HG02938 (cell line): ENCODE data around the gene ANP32A.
"Not testable (repeated sequence)": the region's sequence is repeated elsewhere in the genome, so short reads cannot be mapped to it uniquely, and the experiment has no call there.

Experiments
- ATAC-seq: cut with Tn5 transposase; IDR thresholded peaks from one replicate; pipeline ENCODE4 v1.9.1; 2021; ENCODE audit warnings: mild to moderate bottlenecking, moderate library complexity; ENCODE audit not compliant: unreplicated experiment

ANP32A gene

DNA sequence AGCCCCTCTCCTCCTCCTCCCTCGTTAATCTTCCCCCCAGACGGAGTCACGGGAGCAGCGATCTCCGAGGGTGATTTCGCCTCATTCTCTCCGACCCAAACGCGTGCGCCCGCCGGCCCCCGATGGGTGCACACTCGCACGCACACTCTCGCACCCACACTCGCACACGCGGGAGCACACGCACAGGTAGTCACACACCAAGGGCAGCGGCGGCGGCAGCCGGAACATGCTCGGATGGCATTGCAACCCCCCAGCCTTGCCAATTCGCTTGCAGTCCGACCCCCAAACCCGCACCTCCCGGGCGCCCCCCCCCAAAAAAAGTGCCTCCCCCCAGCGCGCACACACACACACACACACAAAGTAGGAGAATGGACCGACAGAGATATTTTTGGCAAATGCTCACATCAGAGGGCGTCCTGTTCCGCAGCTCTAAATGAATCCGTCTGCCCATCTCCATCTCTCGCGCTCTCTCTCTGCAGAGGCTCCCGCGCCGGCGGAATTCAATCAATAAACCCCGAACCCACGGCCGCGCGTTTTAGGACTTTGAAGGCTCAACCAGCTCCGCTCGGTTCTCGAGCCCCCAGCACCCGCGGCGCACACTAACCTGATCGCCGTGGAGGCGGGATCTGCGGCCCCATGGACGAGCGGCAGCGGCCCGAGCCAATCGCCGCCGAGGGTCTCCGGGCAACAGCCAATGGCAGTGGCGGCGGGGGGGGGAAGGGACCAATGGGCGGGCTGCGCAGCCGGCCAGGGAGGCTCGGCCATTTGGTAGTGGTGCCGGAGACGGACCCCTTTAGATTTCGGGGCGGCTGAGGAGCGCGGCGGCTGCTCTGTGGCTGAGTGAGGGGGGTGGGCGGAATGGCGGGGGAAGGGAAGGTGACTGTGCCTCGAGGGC is at the start of gene ANP32A:
ANP32A (minus strand) TSS at position 601 of the 895 bp plus-strand sequence; CDS start at position 457, 144 bp downstream.
- peak; percentile 44 for ATAC-seq

DNA sequence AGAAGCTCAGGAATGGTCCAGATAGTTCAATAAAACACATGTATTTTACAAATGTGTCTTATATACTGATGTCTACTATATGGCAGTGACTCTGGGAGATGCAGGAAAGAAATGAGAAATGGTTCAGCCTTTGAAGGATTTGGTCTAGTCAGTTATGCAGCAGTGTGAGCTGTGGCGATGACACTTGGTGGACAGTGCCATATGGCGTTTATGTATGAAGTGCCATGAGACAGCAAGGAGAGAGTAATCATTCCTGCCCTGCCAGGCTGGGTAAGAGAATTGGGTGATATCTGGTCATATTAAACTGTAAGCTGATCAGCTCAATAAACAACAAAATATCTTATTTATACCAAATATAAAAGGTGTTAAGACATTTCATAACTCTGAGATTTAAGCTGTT is 47.6 kb upstream of the ANP32A start:
- no peak for ATAC-seq

DNA sequence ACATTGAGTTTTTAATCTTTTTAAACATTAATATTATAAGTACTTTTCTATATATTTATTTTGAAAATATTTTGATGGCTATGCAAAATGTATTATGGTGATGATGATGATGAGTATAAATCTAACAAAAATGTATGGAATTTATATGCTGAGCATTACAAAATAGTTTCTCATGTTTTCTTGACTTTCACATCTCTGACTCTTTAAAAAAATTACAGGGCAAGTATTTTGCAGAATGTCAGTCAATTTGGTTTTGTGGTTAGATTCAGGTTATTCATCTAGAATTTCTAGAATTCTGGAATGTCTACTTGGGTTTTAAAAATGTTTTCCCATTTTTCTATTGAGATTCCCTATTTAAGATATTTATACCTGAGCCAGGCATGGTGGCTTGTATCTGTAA is 41.7 kb upstream of the ANP32A start:
- no peak for ATAC-seq

DNA sequence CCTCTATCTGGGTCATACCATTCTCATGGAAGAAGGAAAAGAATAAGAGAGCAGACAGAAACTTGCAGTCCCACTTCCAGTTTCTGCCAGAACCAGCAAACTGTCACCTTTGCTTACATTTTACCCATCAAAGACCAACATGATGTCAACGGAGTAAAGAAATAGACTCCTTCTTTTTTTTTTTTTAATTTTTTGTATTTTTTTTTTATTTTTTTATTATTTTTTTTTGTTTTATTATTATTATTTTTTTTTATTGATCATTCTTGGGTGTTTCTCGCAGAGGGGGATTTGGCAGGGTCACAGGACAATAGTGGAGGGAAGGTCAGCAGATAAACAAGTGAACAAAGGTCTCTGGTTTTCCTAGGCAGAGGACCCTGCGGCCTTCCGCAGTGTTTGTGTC is 38.0 kb upstream of the ANP32A start:
- ATAC-seq = not testable (repeated sequence)

DNA sequence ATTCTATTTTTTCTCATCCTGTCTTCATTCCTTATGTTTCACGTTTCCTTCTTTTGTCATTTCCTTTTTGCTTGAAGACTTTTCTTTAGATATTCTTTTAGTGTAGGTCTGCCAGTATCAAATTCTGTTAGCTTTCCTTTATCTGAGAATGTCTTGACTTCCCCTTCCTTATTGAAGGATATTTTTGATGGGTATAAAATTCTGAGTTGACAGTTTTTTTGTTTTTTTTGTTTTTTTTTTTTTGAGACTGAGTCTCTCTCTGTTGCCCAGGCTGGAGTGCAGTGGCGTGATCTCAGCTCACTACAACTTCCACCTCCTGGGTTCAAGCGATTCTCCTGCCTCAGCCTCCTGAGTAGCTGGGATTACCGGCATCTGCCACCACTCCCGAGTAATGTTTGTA is 36.7 kb upstream of the ANP32A start:
- not testable (repeated sequence) for ATAC-seq

DNA sequence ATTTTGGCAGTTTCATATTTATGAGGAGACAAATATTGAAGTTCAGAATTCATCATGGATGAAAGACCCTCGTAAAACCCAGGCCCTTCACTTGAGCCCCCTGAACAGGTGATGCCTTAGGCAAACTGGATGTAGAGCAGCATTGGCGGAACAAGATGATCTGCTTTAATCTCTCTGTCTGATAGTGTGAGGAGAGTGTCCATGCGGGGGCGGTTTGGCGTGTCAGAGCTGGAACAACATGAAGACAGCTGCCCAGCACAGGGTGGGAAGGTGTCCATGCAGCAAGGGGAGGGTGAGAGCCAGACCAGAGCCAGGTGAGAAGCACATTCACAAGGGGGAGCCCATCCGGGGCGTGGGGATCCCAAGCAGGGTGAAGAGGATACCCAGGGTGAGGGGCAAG is 31.8 kb upstream of the ANP32A start:
- ATAC-seq = no peak

DNA sequence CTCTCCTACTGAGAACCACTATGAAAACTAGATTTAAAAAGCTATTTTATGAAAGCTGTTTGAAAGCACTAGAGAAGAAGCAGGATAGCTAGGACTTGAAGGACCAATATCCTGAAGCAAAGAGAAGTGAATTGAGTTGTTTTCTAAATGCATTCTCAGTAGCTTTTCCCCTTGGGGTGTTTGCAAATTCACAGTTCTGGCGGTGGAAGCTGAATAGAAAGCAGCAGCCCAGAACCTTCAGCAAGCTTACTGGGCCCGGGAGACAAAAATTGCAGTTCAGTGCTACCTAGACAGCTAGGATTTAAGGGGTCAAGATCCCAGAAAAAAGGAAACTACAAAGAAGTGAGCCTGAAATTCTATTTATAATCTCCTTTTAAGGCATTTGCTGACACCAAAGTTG is 31.3 kb upstream of the ANP32A start:
- no peak for ATAC-seq

DNA sequence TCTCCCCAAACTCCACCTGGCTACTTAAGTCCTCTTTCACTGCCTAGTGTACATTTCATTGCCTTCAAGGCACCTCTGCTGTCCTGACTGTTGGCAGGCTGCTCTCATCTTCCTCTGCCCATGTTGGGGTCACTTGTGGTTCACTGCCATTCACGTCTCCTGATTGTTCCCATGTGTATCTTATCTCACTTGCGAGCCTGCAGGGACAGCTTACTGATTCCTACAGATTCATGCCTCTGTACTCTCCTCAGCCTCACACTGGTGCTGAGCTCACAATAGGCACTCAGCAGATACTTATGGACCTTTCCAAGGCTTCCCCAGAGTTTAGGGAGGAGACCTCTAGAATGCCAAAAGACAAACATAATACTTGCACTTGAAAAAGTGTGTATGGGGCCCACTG is 28.8 kb upstream of the ANP32A start:
- ATAC-seq = no peak

DNA sequence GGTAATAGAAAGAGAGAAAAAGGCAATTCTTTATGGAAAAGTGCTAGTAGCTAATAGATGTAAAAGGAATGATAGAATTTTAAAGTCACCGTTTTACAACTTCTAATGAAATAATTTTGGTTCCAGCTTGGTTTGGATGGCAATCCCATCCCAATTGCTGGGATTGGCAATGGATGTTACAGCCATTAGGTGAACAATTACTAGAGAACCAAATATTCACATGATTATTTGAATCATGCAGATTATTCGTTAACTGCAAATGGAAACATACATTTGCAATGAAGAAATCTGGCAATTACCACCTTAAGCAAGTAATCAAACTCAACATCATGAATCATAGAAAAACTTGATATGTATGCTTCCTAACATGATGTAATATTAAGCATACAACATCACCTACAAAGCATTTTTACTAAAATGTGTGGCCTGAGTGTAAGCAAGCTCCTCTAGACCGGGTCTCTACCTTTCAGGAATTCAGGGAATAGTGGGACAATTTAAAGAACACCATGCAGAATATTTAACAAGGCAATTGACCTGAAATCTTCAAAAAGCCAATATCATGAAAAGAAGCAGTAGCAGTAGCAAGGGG is 26.2 kb upstream of the ANP32A start:
- no peak for ATAC-seq

DNA sequence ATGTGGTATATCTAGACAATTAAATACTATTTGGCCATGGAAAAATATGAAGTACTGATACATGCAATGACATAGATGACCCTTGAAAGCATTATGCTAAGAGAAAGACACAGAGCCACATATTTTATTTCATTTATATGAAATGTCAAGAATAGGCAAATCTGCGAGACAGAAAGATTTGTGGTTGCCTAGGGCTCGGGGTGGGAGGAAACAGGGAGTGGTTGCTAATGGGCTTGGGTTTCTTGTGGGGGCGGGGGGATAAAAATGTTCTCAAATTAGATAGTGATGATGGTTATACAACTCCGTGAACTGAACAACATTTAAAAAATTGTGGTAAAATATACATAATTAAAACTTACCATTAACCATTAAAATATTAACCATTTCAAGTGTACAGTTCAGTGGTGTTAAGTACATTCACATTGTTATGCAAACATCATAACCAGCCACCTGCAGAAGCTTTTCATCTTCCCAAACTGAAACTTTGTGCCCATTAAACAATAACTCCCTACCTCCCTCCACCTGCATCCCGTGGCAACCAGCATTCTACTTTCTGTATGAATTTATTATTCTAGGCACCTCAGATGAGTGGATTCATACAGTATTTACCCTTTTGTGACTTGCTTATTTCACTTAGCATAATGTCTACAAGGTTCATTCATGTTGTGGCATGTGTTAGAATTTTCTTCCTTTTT is 24.3 kb upstream of the ANP32A start:
- no peak for ATAC-seq

DNA sequence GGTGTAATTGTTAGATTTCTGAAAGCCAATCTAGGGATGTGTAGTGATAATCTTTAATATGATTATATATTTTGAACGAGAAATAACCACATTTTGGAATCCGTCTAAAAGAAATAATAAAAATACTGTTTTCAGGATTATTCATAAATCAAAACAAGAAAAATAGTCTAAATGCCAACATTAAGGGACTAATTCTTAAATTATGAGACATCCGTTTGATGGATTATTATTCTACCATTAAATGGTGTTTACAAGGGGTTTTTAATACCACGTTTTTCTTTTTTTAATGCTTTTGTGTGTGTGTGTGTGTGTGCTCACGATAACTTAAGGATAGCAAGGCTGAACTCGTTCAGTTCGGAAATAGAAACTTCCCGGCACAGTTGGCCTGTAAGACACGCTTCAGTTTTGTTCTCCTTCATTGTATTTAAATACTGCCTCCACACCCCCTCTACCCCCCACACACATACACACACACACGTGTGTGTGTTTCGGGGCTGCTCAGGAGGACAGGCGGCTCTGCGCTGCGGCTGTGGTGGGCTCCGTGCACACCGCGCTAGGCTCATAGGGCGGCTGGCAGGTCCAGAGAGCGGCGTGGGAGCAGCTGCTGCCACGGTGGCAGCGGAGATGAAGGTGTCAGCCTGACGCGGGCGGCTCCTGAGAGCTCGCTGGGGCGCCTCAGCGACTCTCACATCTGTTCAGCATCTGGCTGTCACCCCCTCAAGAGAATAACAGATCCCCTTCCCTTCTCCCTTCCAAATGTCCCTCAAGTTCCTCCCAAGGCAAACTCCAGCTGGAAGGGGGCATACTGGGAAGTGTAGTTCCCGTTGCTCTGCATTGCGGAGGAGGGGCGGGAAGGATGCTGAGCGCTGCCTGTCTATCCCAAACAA is 23.0 kb upstream of the ANP32A start:
- ATAC-seq = no peak

DNA sequence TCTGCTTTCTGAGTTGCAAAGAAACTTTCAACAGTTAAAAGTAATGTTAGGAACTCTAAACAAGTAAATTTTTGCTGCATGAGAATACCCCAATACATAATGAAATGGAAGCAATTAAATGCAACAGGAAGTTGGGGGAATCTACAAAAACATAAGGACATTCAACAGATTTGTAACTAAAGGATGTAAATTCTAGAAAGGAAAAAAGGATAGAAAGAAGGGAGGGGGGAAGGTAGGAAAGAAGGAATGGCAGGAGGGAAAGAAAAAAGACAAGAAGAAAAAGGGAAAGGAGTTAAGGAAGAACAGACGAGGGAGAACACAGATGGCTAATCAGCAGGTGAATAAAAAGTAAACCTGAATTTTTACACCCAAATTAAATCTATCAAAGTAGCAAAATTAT is 22.3 kb upstream of the ANP32A start:
- ATAC-seq = no peak

DNA sequence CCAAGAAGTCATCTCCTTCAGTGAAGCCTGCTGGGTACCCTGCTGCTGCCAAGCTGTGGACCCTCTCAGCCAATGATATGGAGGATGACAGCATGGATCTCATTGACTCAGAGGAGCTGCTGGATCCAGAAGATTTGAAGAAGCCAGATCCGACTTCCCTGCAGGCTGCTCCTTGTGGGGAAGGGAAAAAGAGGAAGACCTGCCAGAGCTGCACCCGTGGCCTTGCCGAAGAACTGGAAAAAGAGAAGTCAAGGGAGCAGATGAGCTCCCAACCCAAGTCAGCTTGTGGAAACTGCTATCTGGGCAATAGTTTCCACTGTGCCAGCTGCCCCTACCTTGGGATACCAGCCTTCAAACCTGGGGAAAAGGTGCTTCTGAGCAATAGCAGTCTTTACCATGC is 13.7 kb upstream of the ANP32A start:
- ATAC-seq = no peak

DNA sequence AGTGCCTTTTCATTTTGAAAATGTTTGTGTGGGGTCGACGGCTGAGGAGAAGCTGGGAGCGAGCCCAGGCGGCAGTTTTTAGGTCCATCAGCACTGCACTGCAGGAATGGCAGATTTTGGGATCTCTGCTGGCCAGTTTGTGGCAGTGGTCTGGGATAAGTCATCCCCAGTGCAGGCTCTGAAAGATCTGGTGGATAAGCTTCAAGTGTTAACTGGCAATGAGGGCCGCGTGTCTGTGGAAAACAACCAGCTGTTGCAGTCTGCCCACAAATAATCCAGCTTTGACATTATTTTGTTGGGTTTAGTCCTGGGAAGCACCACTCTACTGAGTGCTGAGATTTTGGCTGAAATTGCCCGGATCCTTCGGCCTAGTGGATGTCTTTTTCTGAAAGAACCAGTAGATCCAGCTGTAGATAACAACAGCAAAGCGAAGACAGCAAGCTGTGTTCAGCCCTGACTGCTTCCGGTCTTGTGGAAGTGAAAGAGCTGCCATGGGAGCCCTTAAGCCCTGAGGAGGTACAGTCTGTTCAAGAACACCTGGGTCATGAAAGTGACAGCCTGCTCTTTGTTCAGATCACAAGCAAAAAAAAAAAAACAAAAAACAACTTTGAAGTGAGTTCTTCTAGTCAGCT is 13.1 kb upstream of the ANP32A start:
- ATAC-seq = no peak

DNA sequence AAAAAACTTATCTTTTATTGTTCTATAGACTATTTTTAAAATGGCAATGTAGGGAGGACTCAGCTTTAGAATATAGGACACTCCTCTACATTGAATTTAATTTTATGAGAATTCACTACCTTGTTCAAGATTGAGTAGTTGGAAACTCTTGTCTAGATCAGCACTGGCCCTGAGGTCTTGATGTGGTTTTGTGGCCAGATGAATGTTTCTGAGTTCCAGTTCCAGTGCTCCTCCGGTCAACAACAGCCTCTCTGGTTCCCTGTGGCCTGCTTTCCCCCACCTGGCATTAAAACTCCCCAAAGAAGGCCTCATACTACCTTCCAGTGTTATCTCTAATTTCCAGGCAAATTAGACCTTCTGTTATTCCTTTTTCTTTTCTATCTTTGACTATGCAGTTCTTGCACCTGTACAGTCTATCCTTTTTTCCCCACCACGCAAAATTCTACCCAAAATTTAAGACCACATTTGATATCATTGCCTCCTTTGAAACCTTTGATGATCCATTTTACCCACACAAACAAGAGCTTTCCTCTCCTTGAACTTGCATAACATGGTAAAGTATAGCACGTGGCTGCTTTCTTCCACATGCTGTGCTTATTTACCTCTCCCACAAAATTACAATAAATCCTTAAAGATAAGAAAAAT is 9.6 kb upstream of the ANP32A start:
- no peak for ATAC-seq

DNA sequence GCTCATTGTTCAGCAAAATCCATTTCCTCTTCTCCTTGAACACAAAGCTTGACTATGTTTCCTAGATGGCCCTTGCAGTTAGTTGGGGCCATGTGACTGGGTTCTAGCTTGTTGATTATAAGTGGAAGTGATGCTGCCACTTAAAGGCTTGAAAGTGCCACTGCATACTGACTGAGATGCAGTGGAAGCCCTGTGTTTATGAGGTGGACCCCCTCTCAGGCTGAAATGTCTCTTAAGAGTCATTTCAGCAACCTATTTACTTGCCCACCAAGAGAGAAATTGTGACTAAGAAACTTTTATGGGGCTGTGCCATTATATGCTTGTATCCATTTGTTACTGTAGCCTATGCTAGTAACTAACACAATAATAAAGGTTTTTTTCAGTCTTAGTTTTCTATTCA is 8.4 kb upstream of the ANP32A start:
- ATAC-seq = no peak

DNA sequence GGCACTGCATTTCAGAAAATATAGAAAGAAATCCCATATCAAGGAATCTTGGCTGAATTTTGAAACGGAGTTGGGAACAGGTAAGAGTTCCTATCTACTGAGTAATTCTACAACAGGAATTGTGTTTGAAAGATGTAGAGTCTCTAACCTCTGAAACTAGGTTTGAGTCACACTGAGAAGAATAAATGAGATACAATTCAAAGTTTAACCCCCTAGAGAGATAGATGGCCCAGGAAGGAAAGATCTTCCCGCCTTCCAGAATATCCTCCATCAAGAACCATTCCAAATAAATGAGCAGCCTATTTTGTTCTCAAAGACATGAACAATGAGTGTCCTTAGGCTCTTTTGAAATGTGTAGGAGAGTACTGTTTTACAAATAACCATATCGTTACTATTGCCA is 2.9 kb upstream of the ANP32A start:
- ATAC-seq = no peak

DNA sequence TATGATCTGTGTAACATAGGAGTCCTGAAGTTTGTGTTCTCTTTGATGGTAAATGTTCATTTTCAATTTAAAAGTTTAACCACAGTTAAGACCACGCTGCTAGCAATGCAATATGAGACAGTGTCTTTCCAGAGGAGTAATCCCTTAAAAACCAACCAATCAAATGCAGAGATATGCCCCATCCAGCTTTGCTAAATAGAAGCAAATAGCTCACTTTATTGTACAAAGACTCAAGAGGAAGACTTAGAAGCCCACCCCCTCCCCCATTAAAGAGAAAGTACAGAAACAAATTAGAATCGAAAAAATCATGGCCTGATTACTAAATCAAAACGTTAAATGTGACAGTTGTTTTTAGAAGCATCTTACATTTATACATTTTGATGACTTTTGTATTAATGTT is 2.1 kb upstream of the ANP32A start:
- ATAC-seq = no peak

DNA sequence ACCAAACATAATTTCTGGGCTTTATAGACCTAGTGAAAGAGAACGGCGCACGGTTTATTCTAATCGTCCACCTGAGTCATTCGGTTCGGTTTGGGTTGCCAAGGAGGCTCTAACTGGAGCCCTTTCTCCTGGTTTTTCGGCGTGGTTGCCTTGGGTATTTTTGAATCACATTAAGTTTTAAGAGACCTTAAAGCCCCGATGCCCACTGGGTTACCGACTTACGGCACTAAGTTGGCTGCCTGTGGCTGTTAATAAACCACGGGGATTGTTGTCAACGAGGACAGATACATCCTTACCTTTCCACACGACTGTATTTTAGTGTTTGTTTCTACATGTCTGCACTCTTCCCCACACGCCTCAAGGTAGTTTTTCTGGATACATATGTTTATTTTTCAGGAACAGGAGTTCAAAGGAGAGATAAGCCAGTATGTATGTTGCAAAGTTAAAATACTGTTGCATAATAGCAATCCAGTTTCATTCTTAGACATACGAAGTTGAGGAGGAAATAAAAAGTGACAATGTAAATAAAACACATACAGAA is 1.2 kb upstream of the ANP32A start:
- ATAC-seq = no peak
